Measurements from ENCODE around the gene SCYGR4.

Gene SCYGR4

GRCh38 chr2:227614740-227615139 is 2.6 kb upstream of the SCYGR4 start, which contains the start of gene SCYGR3:
SCYGR3 (minus strand) TSS chr2:227614840; CDS start chr2:227614840, 0 bp downstream.
- Histone ChIP-seq H3K4me1 (ENCODE audit: control insufficient read depth in 1 of 2, insufficient read depth in 2 of 2, low read length in 2 of 2) (peaks cover 0 to 6% of the 10 kb centered on the region in 2 donors), H3K4me3 (ENCODE audit: low read depth in 1 of 2, low read length in 2 of 2) (no peak within 1 kb of the TSS), H3K27ac (ENCODE audit: low read length) (no peak within 1 kb of the TSS), H3K36me3 (ENCODE audit: control insufficient read depth in 1 of 2, insufficient read depth in 2 of 2, low read length in 2 of 2) (no peaks in the 10 kb centered on the region), H3K27me3 (ENCODE audit: low read depth, low read length) (no peaks in the 10 kb centered on the region), H3K9me3 (ENCODE audit: control insufficient read depth in 1 of 2, low read length in 2 of 2) (no peaks in the 10 kb centered on the region)

- H3K36me3 ChIP-seq (ENCODE audit: control insufficient read depth in 1 of 2, insufficient read depth in 2 of 2, low read length in 2 of 2) = no peaks in the 10 kb centered on the region
- H3K9me3 ChIP-seq (ENCODE audit: control insufficient read depth in 1 of 2, low read length in 2 of 2) = no peaks in the 10 kb centered on the region
- H3K27ac ChIP-seq (ENCODE audit: low read length) = no peak overlapping the region
- H3K4me3 ChIP-seq (ENCODE audit: low read depth in 1 of 2, low read length in 2 of 2) = no peak overlapping the region
- H3K27me3 ChIP-seq (ENCODE audit: low read depth, low read length) = no peaks in the 10 kb centered on the region
- H3K4me1 ChIP-seq (ENCODE audit: control insufficient read depth in 1 of 2, insufficient read depth in 2 of 2, low read length in 2 of 2) = peaks cover 0 to 6% of the 10 kb centered on the region in 2 donors
These were observed 2.1 kb upstream of the SCYGR4 start for GRCh38 chr2:227615181-227615580.

- Histone ChIP-seq H3K4me3 (ENCODE audit: low read depth in 1 of 2, low read length in 2 of 2) (no peak overlapping the region), H3K27ac (ENCODE audit: low read length) (no peak overlapping the region), H3K4me1 (ENCODE audit: control insufficient read depth in 1 of 2, insufficient read depth in 2 of 2, low read length in 2 of 2) (peaks cover 0 to 6% of the 10 kb centered on the region in 2 donors), H3K9me3 (ENCODE audit: control insufficient read depth in 1 of 2, low read length in 2 of 2) (no peaks in the 10 kb centered on the region), H3K27me3 (ENCODE audit: low read depth, low read length) (no peaks in the 10 kb centered on the region), H3K36me3 (ENCODE audit: control insufficient read depth in 1 of 2, insufficient read depth in 2 of 2, low read length in 2 of 2) (no peaks in the 10 kb centered on the region)
These were observed 1.4 kb upstream of the SCYGR4 start for GRCh38 chr2:227615906-227616305.

- Histone ChIP-seq H3K4me1 (ENCODE audit: control insufficient read depth in 1 of 2, insufficient read depth in 2 of 2, low read length in 2 of 2) (peaks cover 0 to 6% of the 10 kb centered on the region in 2 donors), H3K27ac (ENCODE audit: low read length) (no peak overlapping the region), H3K9me3 (ENCODE audit: control insufficient read depth in 1 of 2, low read length in 2 of 2) (no peaks in the 10 kb centered on the region), H3K36me3 (ENCODE audit: control insufficient read depth in 1 of 2, insufficient read depth in 2 of 2, low read length in 2 of 2) (no peaks in the 10 kb centered on the region), H3K4me3 (ENCODE audit: low read depth in 1 of 2, low read length in 2 of 2) (no peak overlapping the region), H3K27me3 (ENCODE audit: low read depth, low read length) (no peaks in the 10 kb centered on the region)
These were observed 667 bp upstream of the SCYGR4 start for GRCh38 chr2:227616631-227617030.

DNA sequence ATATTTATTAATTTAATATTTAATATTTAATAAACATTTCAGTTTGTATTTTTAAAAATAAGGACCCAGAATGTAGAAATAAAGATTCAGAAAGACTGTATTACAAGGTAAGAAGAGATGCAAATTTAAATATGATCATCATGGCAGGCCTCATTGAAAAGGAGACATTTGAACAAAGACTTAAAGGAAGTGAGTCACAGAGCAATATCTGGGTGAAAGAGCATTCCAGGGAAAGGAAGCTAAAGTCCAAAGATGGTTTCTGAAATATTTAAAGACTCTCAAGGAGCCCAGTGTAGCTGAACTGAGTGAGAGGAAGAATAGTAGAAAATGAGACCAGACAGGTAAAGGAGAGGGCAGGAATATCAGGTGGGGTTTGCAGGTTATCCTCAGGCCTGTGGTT is 5.9 kb downstream of the SCYGR4 start:
- Histone ChIP-seq H3K9me3 (ENCODE audit: control insufficient read depth in 1 of 2, low read length in 2 of 2) (peaks cover 0 to 2% of the 10 kb centered on the region in 2 donors), H3K4me1 (ENCODE audit: control insufficient read depth in 1 of 2, insufficient read depth in 2 of 2, low read length in 2 of 2) (no peaks in the 10 kb centered on the region), H3K36me3 (ENCODE audit: control insufficient read depth in 1 of 2, insufficient read depth in 2 of 2, low read length in 2 of 2) (no peaks in the 10 kb centered on the region), H3K27ac (ENCODE audit: low read length) (no peak overlapping the region), H3K4me3 (ENCODE audit: low read depth in 1 of 2, low read length in 2 of 2) (no peak overlapping the region), H3K27me3 (ENCODE audit: low read depth, low read length) (no peaks in the 10 kb centered on the region)

GRCh38 chr2:227625420-227625819 is 8.1 kb downstream of the SCYGR4 start:
- Histone ChIP-seq H3K4me3 (ENCODE audit: low read depth in 1 of 2, low read length in 2 of 2) (no peak overlapping the region), H3K36me3 (ENCODE audit: control insufficient read depth in 1 of 2, insufficient read depth in 2 of 2, low read length in 2 of 2) (no peaks in the 10 kb centered on the region), H3K27ac (ENCODE audit: low read length) (no peak overlapping the region), H3K9me3 (ENCODE audit: control insufficient read depth in 1 of 2, low read length in 2 of 2) (peaks cover 0 to 2% of the 10 kb centered on the region in 2 donors), H3K27me3 (ENCODE audit: low read depth, low read length) (no peaks in the 10 kb centered on the region), H3K4me1 (ENCODE audit: control insufficient read depth in 1 of 2, insufficient read depth in 2 of 2, low read length in 2 of 2) (no peaks in the 10 kb centered on the region)

DNA sequence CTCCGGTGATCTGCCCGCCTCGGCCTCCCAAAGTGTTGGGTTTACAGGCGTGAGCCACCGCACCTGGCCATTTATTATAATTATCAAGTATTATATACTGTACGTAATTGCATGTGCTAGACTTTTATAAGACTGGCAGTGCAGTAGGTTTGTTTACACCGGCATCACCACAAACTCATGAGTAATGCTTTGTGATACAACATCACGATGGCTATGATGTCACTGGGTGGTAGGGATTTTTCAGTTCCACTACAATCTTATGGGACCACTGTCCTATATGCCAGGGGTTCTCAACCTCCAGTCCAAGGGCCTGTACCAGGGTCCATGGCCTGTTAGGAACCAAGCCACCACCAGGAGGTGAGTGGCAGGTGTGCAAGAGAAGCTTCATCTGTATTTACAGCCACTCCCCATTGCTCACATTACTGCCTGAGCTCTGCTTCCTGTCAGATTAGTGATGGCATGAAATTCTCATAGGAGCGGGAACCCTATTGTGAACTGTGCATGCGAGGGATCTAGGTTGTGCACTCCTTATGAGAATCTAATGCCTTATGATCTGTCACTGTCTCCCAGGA is 9.4 kb downstream of the SCYGR4 start:
- H3K27me3 ChIP-seq (ENCODE audit: low read depth, low read length) = no peaks in the 10 kb centered on the region
- H3K4me1 ChIP-seq (ENCODE audit: control insufficient read depth in 1 of 2, insufficient read depth in 2 of 2, low read length in 2 of 2) = no peaks in the 10 kb centered on the region
- H3K27ac ChIP-seq (ENCODE audit: low read length) = no peak overlapping the region
- H3K36me3 ChIP-seq (ENCODE audit: control insufficient read depth in 1 of 2, insufficient read depth in 2 of 2, low read length in 2 of 2) = no peaks in the 10 kb centered on the region
- no peak overlapping the region for H3K4me3 ChIP-seq (ENCODE audit: low read depth in 1 of 2, low read length in 2 of 2)
- peaks cover 0 to 2% of the 10 kb centered on the region in 2 donors for H3K9me3 ChIP-seq (ENCODE audit: control insufficient read depth in 1 of 2, low read length in 2 of 2)

- Histone ChIP-seq H3K4me1 (ENCODE audit: control insufficient read depth in 1 of 2, insufficient read depth in 2 of 2, low read length in 2 of 2) (no peaks in the 10 kb centered on the region), H3K27ac (ENCODE audit: low read length) (no peak overlapping the region), H3K4me3 (ENCODE audit: low read depth in 1 of 2, low read length in 2 of 2) (no peak overlapping the region), H3K27me3 (ENCODE audit: low read depth, low read length) (no peaks in the 10 kb centered on the region), H3K9me3 (ENCODE audit: control insufficient read depth in 1 of 2, low read length in 2 of 2) (no peaks in the 10 kb centered on the region), H3K36me3 (ENCODE audit: control insufficient read depth in 1 of 2, insufficient read depth in 2 of 2, low read length in 2 of 2) (no peaks in the 10 kb centered on the region)
These were observed 10.5 kb downstream of the SCYGR4 start for GRCh38 chr2:227627769-227628168.

DNA sequence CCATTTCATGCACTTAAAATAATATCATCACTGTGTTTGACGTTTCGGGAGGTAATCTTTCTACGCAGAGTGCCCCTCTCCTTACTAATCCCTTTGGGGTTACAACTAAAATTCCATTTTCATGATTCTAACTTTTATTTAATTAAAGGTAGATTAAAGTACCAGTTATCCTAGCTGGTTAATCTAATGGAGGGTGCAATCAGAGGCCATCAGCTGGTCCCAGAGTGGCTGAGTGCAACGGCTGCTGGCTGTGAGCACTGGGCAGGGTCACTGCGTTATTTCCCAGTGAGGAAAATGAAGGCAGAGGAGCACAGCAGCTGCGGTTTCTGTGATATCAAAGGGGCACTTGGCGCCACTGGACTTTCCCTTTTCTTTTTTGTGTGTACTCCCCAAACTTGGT is 12.1 kb downstream of the SCYGR4 start:
- Histone ChIP-seq H3K27me3 (ENCODE audit: low read depth, low read length) (no peaks in the 10 kb centered on the region), H3K4me3 (ENCODE audit: low read depth in 1 of 2, low read length in 2 of 2) (no peak overlapping the region), H3K9me3 (ENCODE audit: control insufficient read depth in 1 of 2, low read length in 2 of 2) (no peaks in the 10 kb centered on the region), H3K4me1 (ENCODE audit: control insufficient read depth in 1 of 2, insufficient read depth in 2 of 2, low read length in 2 of 2) (no peaks in the 10 kb centered on the region), H3K36me3 (ENCODE audit: control insufficient read depth in 1 of 2, insufficient read depth in 2 of 2, low read length in 2 of 2) (no peaks in the 10 kb centered on the region), H3K27ac (ENCODE audit: low read length) (no peak overlapping the region)

GRCh38 chr2:227630322-227630721 is 13.0 kb downstream of the SCYGR4 start:
- H3K4me1 ChIP-seq (ENCODE audit: control insufficient read depth in 1 of 2, insufficient read depth in 2 of 2, low read length in 2 of 2) = no peaks in the 10 kb centered on the region
- H3K9me3 ChIP-seq (ENCODE audit: control insufficient read depth in 1 of 2, low read length in 2 of 2) = no peaks in the 10 kb centered on the region
- no peaks in the 10 kb centered on the region for H3K27me3 ChIP-seq (ENCODE audit: low read depth, low read length)
- no peaks in the 10 kb centered on the region for H3K36me3 ChIP-seq (ENCODE audit: control insufficient read depth in 1 of 2, insufficient read depth in 2 of 2, low read length in 2 of 2)
- no peak overlapping the region for H3K27ac ChIP-seq (ENCODE audit: low read length)
- no peak overlapping the region for H3K4me3 ChIP-seq (ENCODE audit: low read depth in 1 of 2, low read length in 2 of 2)

DNA sequence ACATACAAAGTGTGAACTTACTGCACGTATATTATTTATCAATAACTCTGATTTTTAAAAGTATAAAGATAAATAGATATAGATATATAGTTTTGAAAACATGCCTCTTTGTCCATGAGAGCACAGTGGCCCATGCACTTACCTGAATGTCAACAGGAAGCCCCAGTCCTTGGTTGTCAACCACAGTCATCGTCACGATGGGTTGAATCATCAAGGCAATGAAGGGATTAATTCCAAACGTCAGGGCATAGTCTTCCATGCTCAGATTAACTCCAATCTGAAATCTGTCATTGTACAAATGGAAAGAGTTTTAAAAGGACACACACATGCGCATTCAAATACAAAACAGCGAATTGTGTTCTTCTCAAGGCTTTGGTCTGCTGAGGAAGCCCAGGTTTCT is 15.5 kb downstream of the SCYGR4 start:
- Histone ChIP-seq H3K27me3 (ENCODE audit: low read depth, low read length) (no peaks in the 10 kb centered on the region), H3K36me3 (ENCODE audit: control insufficient read depth in 1 of 2, insufficient read depth in 2 of 2, low read length in 2 of 2) (no peaks in the 10 kb centered on the region), H3K27ac (ENCODE audit: low read length) (no peak overlapping the region), H3K4me1 (ENCODE audit: control insufficient read depth in 1 of 2, insufficient read depth in 2 of 2, low read length in 2 of 2) (no peaks in the 10 kb centered on the region), H3K4me3 (ENCODE audit: low read depth in 1 of 2, low read length in 2 of 2) (no peak overlapping the region), H3K9me3 (ENCODE audit: control insufficient read depth in 1 of 2, low read length in 2 of 2) (no peaks in the 10 kb centered on the region)

DNA sequence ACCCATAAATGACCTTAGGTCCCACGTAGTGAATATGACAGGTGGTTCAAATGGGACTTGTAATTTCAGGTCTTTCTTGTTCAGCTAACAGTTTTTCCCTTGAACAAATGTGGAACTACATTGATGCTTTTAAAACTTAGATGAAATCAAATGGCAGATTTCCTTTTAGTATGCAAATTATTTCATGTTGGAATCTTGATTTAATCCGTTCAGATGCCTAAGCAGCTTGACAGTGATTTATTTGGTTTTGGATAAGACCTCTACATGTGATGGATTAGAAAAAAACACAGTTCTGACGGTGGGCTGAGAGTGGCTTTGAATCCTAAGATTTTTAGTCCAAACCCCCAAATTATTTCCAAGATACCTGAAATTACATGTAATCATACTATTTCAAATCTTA is 16.9 kb downstream of the SCYGR4 start:
- Histone ChIP-seq H3K27me3 (ENCODE audit: low read depth, low read length) (no peaks in the 10 kb centered on the region), H3K4me1 (ENCODE audit: control insufficient read depth in 1 of 2, insufficient read depth in 2 of 2, low read length in 2 of 2) (no peaks in the 10 kb centered on the region), H3K27ac (ENCODE audit: low read length) (no peak overlapping the region), H3K9me3 (ENCODE audit: control insufficient read depth in 1 of 2, low read length in 2 of 2) (no peaks in the 10 kb centered on the region), H3K36me3 (ENCODE audit: control insufficient read depth in 1 of 2, insufficient read depth in 2 of 2, low read length in 2 of 2) (no peaks in the 10 kb centered on the region), H3K4me3 (ENCODE audit: low read depth in 1 of 2, low read length in 2 of 2) (no peak overlapping the region)
